AG09319 (cell line): ENCODE measurements around the gene ALDH6A1.

ENCODE experiments used
- DNase-seq: peaks from one replicate; pipeline ENCODE4 v3.0.0-alpha.2; 2010; ENCODE audit warnings: low read depth; ENCODE audit errors: extremely low read depth
- CTCF ChIP-seq: IDR thresholded peaks from 2 replicates; pipeline ENCODE4 v1.5.1; 2011; ENCODE audit warnings: low read depth, mild to moderate bottlenecking, inconsistent platforms, low read length, moderate library complexity

Gene ALDH6A1

GRCh38 chr14:74019408-74020137, 64.7 kb downstream of the ALDH6A1 start:
- TF ChIP-seq CTCF = no peak
- peak; percentile 12 for DNase-seq

- no peak for TF ChIP-seq CTCF
- peak; percentile 60 for DNase-seq
Measured at GRCh38 chr14:74018586-74019407, 65.5 kb downstream of the ALDH6A1 start, which contains the start of the genes BBOF1 and ENTPD5. Gene BBOF1, plus strand, starts transcription at chr14:74019349. Its CDS starts 130 bp downstream, at chr14:74019479. Gene ENTPD5, minus strand, starts transcription at chr14:74019288. Its CDS starts 31,186 bp downstream, at chr14:73988102.

- peak; percentile 22 for DNase-seq
- no peak for TF ChIP-seq CTCF
Measured at GRCh38 chr14:74018174-74018585, 66.1 kb downstream of the ALDH6A1 start.

- DNase-seq = no peak
- no peak for TF ChIP-seq CTCF
Measured at GRCh38 chr14:74015963-74016362, 68.3 kb downstream of the ALDH6A1 start.

GRCh38 chr14:74015176-74015575, 69.1 kb downstream of the ALDH6A1 start:
- TF ChIP-seq CTCF = no peak
- DNase-seq = no peak

- DNase-seq = no peak
- no peak for TF ChIP-seq CTCF
Measured at GRCh38 chr14:74014299-74014698, 70.0 kb downstream of the ALDH6A1 start.

GRCh38 chr14:74008843-74009499, 75.3 kb downstream of the ALDH6A1 start:
- DNase-seq = no peak
- no peak for TF ChIP-seq CTCF
